COLO829 (cell line): Measurements from ENCODE around the gene PIEZO1.

Experiments
- DNase-seq: peaks from one replicate; pipeline ENCODE4 v3.0.0; 2012; ENCODE audit warnings: low spot score

Gene PIEZO1

DNA sequence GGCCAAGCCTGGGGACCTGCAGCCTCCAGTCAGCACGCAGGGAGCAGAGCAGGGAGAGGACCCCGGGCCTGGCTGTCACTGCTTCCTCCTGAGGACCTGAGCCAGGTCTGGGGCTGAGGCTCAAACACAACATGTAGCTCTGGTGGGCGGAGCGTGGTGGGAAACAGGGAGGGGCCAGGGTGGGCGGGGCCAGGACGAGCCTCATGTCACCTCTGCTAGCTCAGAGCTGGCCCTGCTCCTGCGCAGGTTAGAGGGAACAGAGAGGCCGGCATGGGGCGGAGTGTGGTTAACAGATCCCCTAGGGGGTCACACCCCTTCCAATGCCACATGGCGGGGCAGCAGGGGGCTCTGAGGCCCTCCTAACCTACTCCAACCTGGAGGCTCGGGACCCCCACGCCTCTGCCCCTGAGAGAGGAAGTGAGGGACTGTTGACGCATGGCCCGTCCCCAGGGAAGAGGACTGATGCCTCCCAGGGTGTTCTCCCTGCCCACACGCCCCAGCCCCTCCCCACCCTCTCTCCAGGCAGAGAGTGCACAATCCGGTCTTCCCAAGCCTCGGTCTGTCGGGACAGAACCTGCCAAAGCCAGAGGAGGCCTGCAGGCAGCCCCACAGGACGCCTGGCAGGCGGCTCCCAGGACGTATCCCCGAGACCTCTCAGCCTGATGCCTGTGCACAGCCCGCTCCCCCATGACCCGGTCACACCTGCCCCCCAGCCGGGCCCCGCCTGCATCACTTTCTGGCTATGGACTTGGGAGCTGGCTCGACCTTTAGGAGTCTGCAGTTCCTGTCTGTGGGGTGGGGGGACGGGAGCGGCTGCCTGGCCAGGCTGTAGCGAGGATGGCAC is 15.2 kb downstream of the PIEZO1 start:
- DNase-seq: no peak

DNA sequence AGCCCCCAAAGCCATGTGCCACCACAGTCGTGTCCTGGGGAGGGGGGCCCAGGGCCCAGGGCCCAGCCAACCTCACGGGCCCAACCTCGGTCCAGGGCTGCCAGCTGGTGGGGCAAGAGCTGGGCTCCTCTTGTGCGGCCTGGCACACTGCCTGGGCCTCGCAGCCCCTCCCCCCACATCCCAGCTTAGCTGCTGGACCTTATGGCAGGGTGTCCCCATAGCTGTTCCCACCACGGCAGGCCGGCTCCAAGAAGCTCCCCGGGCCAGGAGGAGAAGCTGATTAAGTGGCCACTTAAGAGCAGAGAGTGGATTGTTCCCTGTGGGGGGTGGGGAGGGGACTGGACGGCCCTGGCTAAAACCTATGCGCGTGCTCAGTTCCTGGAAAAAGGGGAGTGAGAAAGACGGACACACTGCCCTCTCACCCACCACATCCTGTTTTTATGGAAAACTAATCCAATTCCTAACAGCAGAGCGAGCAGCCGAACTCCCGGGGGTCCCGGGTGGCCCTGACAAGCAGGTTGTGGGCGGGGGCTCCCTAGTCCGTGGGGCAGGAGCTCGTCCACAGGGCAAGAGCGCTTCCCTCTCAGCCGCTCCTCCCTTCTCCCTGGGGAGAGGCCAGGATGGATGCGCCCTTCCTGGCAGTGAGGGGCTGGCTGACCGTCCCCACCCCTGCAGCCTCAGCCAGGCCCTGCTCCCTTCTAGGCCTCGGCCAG is 16.8 kb downstream of the PIEZO1 start:
- no peak for DNase-seq

DNA sequence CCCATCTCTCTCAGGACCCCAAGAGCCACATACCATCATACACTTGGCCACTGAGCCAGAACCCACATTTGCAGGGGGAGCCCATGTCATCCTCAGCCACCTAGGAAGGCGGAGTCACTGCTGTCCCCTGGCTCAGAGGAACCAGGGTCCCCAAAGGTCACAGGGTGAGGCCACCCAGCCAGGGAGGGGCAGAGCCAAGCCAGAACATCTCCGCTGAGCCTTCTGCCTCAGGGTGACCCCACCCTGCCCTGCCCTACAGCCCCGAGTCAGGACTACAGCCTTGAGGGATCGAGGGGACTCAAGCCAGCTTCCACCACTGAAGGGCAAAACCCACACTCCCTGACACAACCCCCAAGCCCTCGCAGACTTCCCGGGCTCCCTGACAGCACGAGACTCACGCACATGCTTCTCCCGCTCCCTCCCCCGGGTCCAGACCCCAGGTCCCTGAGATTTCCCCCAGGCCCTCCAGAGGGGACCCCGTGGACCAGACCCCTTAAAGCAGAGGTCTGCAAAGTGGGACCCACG is 17.4 kb downstream of the PIEZO1 start:
- no peak for DNase-seq

DNA sequence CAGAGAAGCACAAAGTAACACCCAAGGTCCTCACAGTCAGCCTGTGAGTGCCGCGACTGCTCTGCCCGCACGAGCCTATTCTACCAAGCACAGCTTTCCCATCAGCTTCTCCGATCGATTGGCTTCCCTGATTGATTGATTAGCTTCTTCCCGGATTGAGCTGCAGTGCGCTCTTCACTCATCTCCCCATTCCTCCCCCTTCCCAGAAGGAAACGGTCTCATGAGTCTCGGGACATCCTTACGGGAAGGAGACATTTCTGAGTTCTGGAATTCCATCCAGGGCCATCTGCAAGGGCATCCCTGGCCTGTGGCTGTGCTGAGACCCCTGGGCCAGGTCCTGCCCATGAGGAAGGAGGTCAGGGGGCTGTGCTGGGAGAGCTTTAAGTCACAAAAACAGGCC is 18.0 kb downstream of the PIEZO1 start:
- no peak for DNase-seq

DNA sequence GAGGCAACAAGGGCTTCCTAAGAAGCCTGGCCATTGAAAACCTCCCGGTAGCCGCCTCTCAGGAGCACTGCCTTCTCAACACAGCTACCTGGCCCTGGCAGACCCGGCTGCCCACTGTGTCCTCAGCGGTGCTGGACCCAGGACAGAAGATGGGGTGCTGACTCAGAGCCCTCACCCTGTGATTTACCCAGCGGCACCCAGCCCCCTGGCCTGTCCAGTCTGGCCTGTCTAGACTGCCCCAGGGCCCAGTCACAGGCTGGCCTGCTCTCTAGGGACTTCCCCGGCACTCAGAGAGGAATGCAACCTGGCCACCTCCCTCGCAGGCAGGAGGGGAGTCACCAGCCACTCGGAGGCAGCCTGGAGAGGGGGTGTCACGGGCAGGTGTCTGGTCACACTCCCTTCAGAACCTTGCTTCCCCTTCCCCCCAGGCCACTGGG is 20.1 kb downstream of the PIEZO1 start:
- no peak for DNase-seq

DNA sequence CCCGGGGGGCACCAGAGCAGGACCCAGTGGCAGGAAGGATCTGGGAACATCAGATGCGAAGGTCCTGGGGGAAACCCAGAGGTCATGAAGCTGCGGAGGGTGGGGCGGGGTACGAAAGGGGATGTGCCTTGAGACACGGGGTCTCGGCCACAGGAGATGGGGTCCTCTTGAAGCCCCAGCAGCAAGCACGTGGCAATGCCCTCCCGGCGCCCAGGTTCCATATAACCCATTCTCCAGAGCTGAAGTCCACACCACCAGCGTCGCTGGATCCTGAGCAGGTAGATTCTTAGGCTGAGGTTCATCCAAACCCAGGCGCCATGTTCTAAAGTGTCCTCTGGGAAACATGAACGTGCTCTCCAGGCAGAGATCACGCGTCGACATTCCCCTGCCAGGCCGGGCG is 20.9 kb downstream of the PIEZO1 start:
- no peak for DNase-seq

- DNase-seq: no peak
Measured at GRCh38 chr16:88763502-88764053, 21.4 kb downstream of the PIEZO1 start.

DNA sequence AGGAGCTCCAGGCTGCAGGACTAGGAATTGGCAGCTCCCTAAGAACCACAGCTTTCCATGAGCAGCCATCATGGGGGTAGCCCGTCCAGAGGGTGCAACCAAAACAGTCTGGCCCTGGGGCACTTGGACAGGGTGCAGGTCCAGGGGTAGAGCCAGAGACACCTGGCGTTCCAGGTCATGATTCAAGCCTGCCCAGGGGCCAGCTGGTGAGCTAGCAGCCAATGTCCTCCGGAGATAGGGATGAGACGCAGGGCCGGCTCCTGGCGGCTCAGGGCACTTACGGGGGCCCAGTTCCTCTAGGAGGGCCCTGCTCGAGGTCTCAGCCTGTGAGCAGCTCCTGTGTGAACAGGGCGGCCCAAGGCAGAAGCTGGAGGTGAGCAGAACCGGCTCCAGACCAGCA is 22.1 kb downstream of the PIEZO1 start:
- no peak for DNase-seq

DNA sequence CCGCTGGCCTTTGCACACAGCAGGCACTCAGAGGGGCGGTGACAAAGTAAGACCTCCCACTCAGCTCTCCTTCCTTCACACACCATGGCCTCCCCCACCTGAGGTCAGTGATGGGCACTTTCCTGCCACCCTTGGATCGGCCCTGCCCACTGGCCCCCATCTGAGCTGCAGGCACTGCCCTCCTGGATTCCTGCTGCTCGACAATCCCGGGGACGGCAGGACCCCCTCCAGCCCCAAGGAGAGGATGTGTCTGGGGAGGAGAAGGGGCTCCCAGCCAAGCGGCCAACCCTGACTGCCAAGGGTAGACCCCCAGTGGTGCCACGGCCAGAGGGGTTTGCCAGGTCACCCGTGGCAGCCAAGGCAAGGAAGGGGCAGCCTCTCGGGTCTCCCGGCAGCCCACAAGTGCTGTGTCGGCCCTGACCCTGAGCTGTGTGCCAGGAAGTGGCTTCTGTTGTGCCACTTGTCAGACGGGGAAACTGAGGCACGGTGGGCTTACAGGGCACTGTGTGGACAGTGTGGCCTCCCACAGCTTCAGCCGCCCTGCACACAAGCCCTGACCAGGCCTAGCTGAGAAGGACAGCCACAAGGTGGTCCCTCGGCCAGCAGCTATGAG is 22.7 kb downstream of the PIEZO1 start:
- no peak for DNase-seq

GRCh38 chr16:88761830-88762229 is 23.2 kb downstream of the PIEZO1 start:
- DNase-seq: no peak

GRCh38 chr16:88761143-88761534 is 23.9 kb downstream of the PIEZO1 start:
- DNase-seq: no peak

GRCh38 chr16:88760424-88761142 is 24.4 kb downstream of the PIEZO1 start:
- no peak for DNase-seq

- DNase-seq: no peak
Measured at GRCh38 chr16:88759976-88760350, 25.1 kb downstream of the PIEZO1 start.

DNA sequence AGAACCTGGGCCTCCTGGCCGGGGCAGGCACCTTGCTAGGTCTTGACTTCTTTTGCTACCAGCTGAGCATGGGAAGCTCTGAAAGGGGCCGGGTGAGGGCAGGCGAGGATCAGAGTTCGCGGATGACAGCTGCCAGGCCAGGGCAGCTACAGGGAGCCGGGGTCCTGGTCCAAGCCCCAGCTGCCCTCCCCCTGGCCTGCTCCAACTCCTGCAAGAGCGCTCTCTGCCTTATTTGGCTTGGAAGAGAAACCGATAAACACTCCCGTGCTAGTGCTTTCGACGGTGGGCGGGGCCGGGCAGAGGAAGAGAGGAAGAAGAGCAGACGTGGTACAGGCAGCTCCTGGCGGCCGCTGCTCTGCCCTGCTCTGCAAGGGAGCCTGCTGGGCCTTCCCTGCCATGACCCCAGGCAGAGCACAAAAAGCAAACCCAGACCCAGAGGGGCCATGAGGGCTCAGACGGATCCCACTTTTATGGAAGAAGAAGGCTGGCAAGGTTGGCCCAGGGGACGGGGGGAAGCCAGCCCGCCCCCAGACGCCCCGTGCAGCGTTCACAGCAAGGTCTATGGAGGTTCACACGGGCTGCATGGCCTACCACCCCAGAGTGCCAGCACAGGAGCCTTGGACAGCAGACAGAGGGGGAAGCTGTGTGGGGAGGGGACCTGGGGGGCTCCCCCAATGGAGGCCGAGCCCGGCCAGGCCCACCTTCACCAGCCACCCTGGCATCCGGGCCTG is 25.6 kb downstream of the PIEZO1 start:
- DNase-seq: no peak

DNA sequence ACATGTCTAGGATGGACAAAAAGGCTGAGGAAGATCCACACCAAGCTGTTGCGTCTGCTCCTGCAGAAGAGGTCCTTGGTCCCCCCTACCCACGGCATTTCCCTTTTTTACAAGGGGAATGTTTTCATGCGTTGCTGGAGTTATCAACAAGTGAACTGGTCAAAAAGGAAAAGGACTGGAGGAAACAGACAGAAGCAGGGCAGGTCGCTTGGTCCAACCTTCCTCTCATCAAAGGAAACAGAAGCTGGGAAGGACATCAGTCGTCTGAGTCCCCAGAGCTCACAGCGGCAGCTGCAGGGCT is 26.1 kb downstream of the PIEZO1 start:
- DNase-seq: no peak

DNA sequence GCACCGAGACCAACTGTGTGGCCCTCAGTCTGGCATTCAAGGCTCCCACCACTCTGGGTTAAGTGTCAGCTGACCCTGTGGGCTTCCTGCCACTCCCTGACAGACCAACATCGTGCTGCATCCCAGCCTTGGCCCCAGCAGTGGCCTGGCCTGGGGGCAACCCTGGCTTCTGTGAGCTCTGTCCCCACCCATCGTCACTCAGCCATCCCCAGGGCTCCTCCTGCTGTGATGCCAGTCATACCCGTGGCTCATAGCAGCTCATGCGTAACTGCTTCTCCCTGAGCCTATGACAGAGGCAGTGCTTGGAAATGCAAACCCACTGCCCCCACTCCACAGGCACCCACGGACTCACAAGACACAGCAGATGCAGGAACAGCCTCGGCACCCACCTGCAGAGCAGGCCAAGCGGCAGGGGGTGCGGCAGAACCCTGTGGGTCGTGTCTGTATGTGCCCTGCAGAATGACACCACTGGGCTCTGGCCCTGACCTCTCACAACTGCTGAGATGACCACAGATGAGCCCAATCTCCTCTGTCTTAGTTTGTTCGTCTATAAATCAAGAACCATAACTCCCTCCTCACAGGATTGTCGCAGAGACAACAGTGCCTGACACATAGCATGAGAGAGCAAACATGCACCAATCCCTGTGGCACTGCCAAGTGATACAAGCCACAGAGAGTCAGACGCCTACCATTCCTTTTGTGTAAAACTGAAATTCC is 26.6 kb downstream of the PIEZO1 start:
- DNase-seq: no peak

GRCh38 chr16:88755745-88756443 is 29.1 kb downstream of the PIEZO1 start:
- DNase-seq: no peak

GRCh38 chr16:88754912-88755744 is 29.9 kb downstream of the PIEZO1 start:
- DNase-seq: no peak
